ENCODE measurements around the gene FGGY. TPM values are rescaled to one million over a fixed set of nuclear protein-coding genes. Genes with fewer than 3 reads are reported as not detected.
A peak's percentile ranks its signal among the peaks of the same experiment; 100 is the strongest.
"Not testable (repeated sequence)": the region's sequence is repeated elsewhere in the genome, so short reads cannot be mapped to it uniquely, and the experiment has no call there.

FGGY gene
- total and polyA plus RNA-seq, 4 donors, result 5.3 to 25.1 (median 11.9) TPM

DNA sequence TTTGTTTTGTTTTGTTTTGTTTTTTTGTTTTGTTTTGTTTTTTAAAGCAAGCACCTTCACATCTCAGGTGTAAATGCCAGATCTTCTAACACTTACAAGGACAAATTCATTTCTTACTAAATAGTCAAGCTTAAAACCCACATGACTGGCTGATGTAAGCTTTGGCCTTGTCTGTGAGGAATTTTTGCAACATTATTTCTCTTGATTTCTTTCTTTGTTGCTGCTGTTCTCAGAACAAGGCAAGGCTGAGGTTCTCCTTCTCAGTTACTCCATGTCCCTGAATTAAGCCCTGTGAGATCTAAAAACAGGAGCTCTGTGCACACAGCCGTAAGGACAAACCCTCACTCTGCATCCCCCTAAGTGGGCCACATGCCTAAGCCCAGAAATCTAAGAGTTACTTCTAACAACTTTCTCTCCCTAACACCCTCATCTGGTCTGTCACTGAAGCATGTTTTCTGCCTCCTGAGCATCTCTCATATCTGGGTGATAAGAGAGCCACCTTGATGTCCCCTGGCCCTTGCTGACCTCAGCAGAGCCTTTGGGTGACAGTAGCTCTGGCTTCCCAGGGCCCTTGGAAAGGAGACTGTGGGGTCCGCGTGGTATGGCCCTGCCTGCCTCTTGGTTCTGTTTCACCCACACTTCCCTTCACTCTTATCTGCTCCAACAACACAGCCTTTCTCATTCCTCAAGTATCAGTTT lies 436.7 kb downstream of the FGGY start:
- ATAC-seq (ENCODE audit: low FRiP score), result peak; percentile 54

DNA sequence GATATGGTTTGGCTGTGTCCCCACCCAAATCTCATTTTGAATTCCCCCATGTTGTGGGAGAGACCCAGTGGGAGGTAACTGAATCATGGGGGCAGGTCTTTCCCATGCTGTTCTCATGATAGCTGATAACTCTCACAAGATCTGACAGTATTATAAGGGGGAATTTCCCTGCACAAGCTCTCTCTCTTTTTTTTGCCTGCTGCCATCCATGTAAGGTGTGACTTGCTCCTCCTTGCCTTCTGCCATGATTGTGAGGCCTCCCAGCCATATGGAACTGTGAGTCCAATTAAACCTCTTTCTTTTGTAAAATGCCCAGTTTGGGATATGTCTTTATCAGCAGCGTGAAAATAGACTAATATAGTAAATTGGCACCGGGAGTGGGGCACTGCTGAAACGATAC lies 439.0 kb downstream of the FGGY start:
- DNase-seq; ATAC-seq (ENCODE audit: low FRiP score); H3K4me1 ChIP-seq (ENCODE audit: control insufficient read depth in 1 of 2, insufficient read depth in 2 of 2, low read length in 2 of 2); intact Hi-C loops (cut with DNase I); H3K27me3 ChIP-seq (ENCODE audit: control insufficient read depth in 1 of 2, insufficient read depth in 2 of 2, low read length in 1 of 2); H3K9me3 ChIP-seq (ENCODE audit: control insufficient read depth, low read length); H3K27ac ChIP-seq (ENCODE audit: low read depth in 1 of 2, low read length in 2 of 2); H3K36me3 ChIP-seq (ENCODE audit: control insufficient read depth in 1 of 2, insufficient read depth in 2 of 2, low read length in 1 of 2); H3K4me3 ChIP-seq (ENCODE audit: low read length in 2 of 2): not testable (repeated sequence)
- 65 to 72% methylated on average over 3 of the region's 3 CpGs for WGBS, 2 donors

More for the DNA sequence above, 436.7 kb downstream of the FGGY start:
- Histone ChIP-seq H3K4me1 (ENCODE audit: control insufficient read depth in 1 of 2, insufficient read depth in 2 of 2, low read length in 2 of 2) (peaks cover 0 to 3% of the 10 kb centered on the region in 2 donors), H3K4me3 (ENCODE audit: low read length in 2 of 2) (no peak overlapping the region), H3K36me3 (ENCODE audit: control insufficient read depth in 1 of 2, insufficient read depth in 2 of 2, low read length in 1 of 2) (no peaks in the 10 kb centered on the region), H3K9me3 (ENCODE audit: control insufficient read depth, low read length) (no peaks in the 10 kb centered on the region), H3K27me3 (ENCODE audit: control insufficient read depth in 1 of 2, insufficient read depth in 2 of 2, low read length in 1 of 2) (no peaks in the 10 kb centered on the region), H3K27ac (ENCODE audit: low read depth in 1 of 2, low read length in 2 of 2) (peak overlapping the region in 1 of 2 donors; percentile 52)
- intact Hi-C loops (cut with DNase I), result no loop called here
- 43 to 46% methylated on average over 3 of the region's 3 CpGs for WGBS, 2 donors
- no peak for DNase-seq

DNA sequence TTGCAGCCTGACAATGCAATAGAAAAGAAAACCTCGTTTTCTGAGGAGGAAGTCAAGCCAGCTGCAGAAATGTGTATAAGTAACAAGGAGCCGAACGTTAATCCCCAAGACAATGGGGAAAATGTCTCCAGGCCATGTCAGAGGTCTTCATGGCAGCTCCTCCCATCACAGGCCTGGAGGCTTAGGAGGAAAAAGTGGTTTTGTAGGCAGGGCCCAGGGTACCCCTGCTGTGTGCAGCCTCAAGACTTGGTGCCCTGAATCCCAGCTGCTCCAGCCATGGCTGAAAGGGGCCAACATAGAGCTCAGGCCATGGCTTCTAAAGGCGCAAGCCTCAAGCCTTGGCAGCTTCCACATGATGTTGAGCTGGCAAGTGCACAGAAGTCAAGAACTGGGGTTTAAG lies 439.9 kb downstream of the FGGY start:
- intact Hi-C loops (cut with DNase I), result no loop called here
- DNase-seq (no peak), ATAC-seq (ENCODE audit: low FRiP score) (no peak)
- Histone ChIP-seq H3K36me3 (ENCODE audit: control insufficient read depth in 1 of 2, insufficient read depth in 2 of 2, low read length in 1 of 2) (no peaks in the 10 kb centered on the region), H3K9me3 (ENCODE audit: control insufficient read depth, low read length) (no peaks in the 10 kb centered on the region), H3K4me1 (ENCODE audit: control insufficient read depth in 1 of 2, insufficient read depth in 2 of 2, low read length in 2 of 2) (peaks cover 0 to 2% of the 10 kb centered on the region in 2 donors), H3K4me3 (ENCODE audit: low read length in 2 of 2) (no peak overlapping the region), H3K27ac (ENCODE audit: low read depth in 1 of 2, low read length in 2 of 2) (no peak overlapping the region), H3K27me3 (ENCODE audit: control insufficient read depth in 1 of 2, insufficient read depth in 2 of 2, low read length in 1 of 2) (no peaks in the 10 kb centered on the region)
- 97 to 99% methylated on average over 4 of the region's 4 CpGs for WGBS, 2 donors

DNA sequence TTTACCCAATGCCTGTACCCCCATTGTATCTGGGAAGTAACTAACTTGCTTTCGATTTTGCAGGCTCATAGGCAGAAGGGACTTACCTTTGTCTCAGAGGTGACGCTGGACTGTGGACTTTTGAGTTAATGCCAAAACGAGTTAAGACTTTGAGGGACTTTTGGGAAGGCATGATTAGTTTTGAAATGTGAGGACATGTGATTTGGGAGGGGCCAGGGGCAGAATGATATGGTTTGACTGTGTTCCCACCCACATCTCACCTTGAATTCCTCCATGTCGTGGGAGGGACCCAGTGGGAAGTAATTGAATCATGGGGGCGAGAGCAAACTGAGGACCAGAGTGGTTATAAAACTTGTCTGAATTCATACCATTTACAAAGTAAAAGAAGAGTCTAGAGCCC lies 440.7 kb downstream of the FGGY start:
- no peak overlapping the region for H3K27ac ChIP-seq (ENCODE audit: low read depth in 1 of 2, low read length in 2 of 2)
- 91 to 95% methylated on average over 5 of the region's 5 CpGs for WGBS, 2 donors
- H3K36me3 ChIP-seq (ENCODE audit: control insufficient read depth in 1 of 2, insufficient read depth in 2 of 2, low read length in 1 of 2), result no peaks in the 10 kb centered on the region
- peaks cover 0 to 4% of the 10 kb centered on the region in 2 donors for H3K4me1 ChIP-seq (ENCODE audit: control insufficient read depth in 1 of 2, insufficient read depth in 2 of 2, low read length in 2 of 2)
- H3K9me3 ChIP-seq (ENCODE audit: control insufficient read depth, low read length), result no peaks in the 10 kb centered on the region
- H3K4me3 ChIP-seq (ENCODE audit: low read length in 2 of 2), result no peak overlapping the region
- DNase-seq, result no peak
- no peak for ATAC-seq (ENCODE audit: low FRiP score)
- intact Hi-C loops (cut with DNase I), result no loop called here
- no peaks in the 10 kb centered on the region for H3K27me3 ChIP-seq (ENCODE audit: control insufficient read depth in 1 of 2, insufficient read depth in 2 of 2, low read length in 1 of 2)

DNA sequence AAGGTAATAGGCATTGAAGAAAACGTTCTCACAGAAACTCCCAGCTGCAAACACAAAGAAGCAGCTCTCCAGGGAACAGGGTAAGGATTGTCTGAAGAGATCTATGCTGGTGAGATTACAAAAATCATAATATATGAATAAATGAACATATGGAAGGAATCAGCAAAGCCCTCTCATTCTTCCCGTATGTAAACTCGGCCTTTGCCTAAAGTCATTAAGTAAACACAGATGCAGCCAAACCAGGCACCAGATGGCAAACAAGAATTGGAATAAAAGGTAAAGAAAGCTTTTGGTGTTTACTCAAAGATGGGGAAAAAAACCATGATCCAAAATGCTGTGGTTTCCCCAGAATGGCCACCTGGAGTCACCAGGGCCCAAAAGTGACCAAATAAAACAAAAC lies 441.3 kb downstream of the FGGY start:
- WGBS, 2 donors, result 35% methylated on average over 3 of the region's 3 CpGs
- no peak overlapping the region for H3K27ac ChIP-seq (ENCODE audit: low read depth in 1 of 2, low read length in 2 of 2)
- intact Hi-C loops (cut with DNase I), result no loop called here
- no peaks in the 10 kb centered on the region for H3K27me3 ChIP-seq (ENCODE audit: control insufficient read depth in 1 of 2, insufficient read depth in 2 of 2, low read length in 1 of 2)
- no peak for DNase-seq
- ATAC-seq (ENCODE audit: low FRiP score), result no peak
- H3K4me1 ChIP-seq (ENCODE audit: control insufficient read depth in 1 of 2, insufficient read depth in 2 of 2, low read length in 2 of 2), result peaks cover 0 to 5% of the 10 kb centered on the region in 2 donors
- H3K4me3 ChIP-seq (ENCODE audit: low read length in 2 of 2), result no peak overlapping the region
- no peaks in the 10 kb centered on the region for H3K9me3 ChIP-seq (ENCODE audit: control insufficient read depth, low read length)
- no peaks in the 10 kb centered on the region for H3K36me3 ChIP-seq (ENCODE audit: control insufficient read depth in 1 of 2, insufficient read depth in 2 of 2, low read length in 1 of 2)

DNA sequence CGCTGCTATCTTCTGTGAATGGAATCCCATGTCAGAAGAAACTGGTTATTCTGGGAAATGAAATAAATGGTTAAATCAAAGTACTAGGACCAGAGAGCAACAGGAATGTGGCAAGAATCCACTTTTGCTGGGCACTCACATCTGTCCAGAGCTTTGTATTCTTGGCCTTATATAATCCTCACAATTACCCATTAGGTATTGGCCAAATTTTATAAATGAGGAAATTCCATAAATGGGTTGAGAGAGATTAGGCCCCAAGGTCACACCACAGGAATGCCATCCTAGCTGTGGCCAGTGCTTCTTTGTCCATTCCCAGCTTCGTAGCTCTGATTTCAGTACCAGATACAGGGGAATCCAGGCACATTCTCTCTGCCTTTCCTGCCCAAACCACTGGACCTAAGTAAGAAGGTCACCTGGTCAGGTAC lies 441.7 kb downstream of the FGGY start:
- ATAC-seq (ENCODE audit: low FRiP score), result no peak
- 57 to 74% methylated on average over 2 of the region's 2 CpGs for WGBS, 2 donors
- Histone ChIP-seq H3K4me1 (ENCODE audit: control insufficient read depth in 1 of 2, insufficient read depth in 2 of 2, low read length in 2 of 2) (peaks cover 4 to 5% of the 10 kb centered on the region in 2 donors), H3K9me3 (ENCODE audit: control insufficient read depth, low read length) (no peaks in the 10 kb centered on the region), H3K36me3 (ENCODE audit: control insufficient read depth in 1 of 2, insufficient read depth in 2 of 2, low read length in 1 of 2) (no peaks in the 10 kb centered on the region), H3K27me3 (ENCODE audit: control insufficient read depth in 1 of 2, insufficient read depth in 2 of 2, low read length in 1 of 2) (no peaks in the 10 kb centered on the region), H3K27ac (ENCODE audit: low read depth in 1 of 2, low read length in 2 of 2) (peak overlapping the region in 1 of 2 donors; percentile 20), H3K4me3 (ENCODE audit: low read length in 2 of 2) (no peak overlapping the region)
- no peak for DNase-seq
- intact Hi-C loops (cut with DNase I), result no loop called here

DNA sequence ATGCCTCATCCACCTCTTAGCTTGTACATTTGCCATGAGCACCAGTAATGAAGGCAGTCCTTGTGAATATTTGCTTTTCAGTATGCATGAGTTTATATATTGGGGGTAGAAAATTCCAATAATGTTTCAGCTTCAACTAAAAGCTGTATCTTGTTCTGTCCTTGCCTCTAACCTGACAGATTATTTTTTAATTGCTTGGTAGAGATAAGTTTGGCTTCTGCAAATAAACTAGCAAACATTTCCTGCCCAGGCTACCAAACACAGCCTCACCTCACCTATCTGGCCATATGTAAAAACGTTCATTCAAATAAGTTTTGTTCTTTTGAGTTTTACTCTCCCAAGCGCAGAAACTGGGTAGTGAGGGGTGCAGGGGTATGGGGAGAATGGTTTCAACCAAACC lies 442.2 kb downstream of the FGGY start:
- Histone ChIP-seq H3K27me3 (ENCODE audit: control insufficient read depth in 1 of 2, insufficient read depth in 2 of 2, low read length in 1 of 2) (no peaks in the 10 kb centered on the region), H3K9me3 (ENCODE audit: control insufficient read depth, low read length) (no peaks in the 10 kb centered on the region), H3K4me1 (ENCODE audit: control insufficient read depth in 1 of 2, insufficient read depth in 2 of 2, low read length in 2 of 2) (peaks cover 5 to 8% of the 10 kb centered on the region in 2 donors), H3K36me3 (ENCODE audit: control insufficient read depth in 1 of 2, insufficient read depth in 2 of 2, low read length in 1 of 2) (no peaks in the 10 kb centered on the region), H3K4me3 (ENCODE audit: low read length in 2 of 2) (no peak overlapping the region), H3K27ac (ENCODE audit: low read depth in 1 of 2, low read length in 2 of 2) (no peak overlapping the region)
- DNase-seq (no peak), ATAC-seq (ENCODE audit: low FRiP score) (no peak)
- intact Hi-C loops (cut with DNase I), result no loop called here
- WGBS, 2 donors, result 90 to 93% methylated on average over 2 of the region's 2 CpGs

DNA sequence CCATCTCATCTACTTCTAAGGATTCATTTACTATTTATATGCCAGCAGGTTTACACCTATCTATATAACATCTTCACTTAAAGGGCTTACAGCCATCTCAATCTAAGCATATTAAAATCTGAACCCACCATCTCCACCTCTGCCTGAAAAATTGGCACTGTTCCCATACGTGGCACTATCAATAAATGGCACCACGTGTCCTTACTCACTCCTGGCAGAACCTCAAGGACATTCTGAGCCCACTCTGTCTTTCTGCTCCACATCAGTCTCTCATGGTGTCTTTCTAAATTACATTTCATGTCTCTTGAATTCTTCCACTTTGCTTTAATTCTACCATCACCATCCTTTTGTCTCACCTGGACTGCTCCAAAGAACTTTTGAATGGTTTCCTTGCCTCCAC lies 445.6 kb downstream of the FGGY start:
- H3K36me3 ChIP-seq (ENCODE audit: control insufficient read depth in 1 of 2, insufficient read depth in 2 of 2, low read length in 1 of 2), result no peaks in the 10 kb centered on the region
- H3K4me1 ChIP-seq (ENCODE audit: control insufficient read depth in 1 of 2, insufficient read depth in 2 of 2, low read length in 2 of 2), result peaks cover 5 to 8% of the 10 kb centered on the region in 2 donors
- 43 to 52% methylated on average over 2 of the region's 2 CpGs for WGBS, 2 donors
- H3K27me3 ChIP-seq (ENCODE audit: control insufficient read depth in 1 of 2, insufficient read depth in 2 of 2, low read length in 1 of 2), result no peaks in the 10 kb centered on the region
- ATAC-seq (ENCODE audit: low FRiP score) (no peak), DNase-seq (no peak)
- H3K4me3 ChIP-seq (ENCODE audit: low read length in 2 of 2), result no peak overlapping the region
- intact Hi-C loops (cut with DNase I), result no loop called here
- H3K27ac ChIP-seq (ENCODE audit: low read depth in 1 of 2, low read length in 2 of 2), result no peak overlapping the region
- H3K9me3 ChIP-seq (ENCODE audit: control insufficient read depth, low read length), result no peaks in the 10 kb centered on the region

DNA sequence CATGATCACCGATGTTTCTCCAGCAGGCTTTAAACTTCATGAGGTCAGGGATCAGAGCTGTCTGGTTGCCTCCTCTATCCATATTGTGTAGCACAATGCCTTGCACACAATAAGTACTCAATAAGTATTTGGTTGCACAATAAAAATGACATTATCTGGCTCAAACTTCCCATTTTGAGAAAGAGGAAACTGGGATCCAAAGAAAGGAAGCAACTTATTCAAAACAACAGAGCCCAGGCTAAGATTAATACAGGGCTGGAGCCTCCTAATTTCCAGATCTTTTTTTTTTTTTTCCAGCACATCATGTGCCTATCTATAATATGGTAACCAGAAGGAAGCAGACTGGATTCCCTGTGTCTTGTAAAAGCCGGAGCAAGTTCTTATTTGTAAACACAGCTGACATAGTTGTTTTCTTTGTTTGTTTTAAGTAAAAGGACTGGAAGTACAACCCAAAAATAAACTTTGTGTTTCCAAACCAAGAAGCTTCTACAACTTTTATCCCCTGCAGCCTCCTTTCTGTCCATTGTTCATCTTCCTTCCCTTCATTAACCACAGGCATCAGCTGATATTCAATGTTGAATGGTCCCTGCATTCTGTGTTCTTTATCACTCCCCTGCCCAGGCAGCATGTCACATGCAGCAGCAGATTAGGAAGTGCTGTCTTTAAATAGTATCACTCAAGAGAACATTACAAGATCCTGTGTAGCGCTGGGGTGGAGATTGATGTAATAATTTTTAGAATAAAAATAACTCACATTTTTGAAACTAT lies 446.6 kb downstream of the FGGY start:
- intact Hi-C loops (cut with DNase I), result no loop called here
- Histone ChIP-seq H3K9me3 (ENCODE audit: control insufficient read depth, low read length) (no peaks in the 10 kb centered on the region), H3K4me1 (ENCODE audit: control insufficient read depth in 1 of 2, insufficient read depth in 2 of 2, low read length in 2 of 2) (peaks cover 5 to 8% of the 10 kb centered on the region in 2 donors), H3K27ac (ENCODE audit: low read depth in 1 of 2, low read length in 2 of 2) (no peak overlapping the region), H3K36me3 (ENCODE audit: control insufficient read depth in 1 of 2, insufficient read depth in 2 of 2, low read length in 1 of 2) (no peaks in the 10 kb centered on the region), H3K4me3 (ENCODE audit: low read length in 2 of 2) (no peak overlapping the region), H3K27me3 (ENCODE audit: control insufficient read depth in 1 of 2, insufficient read depth in 2 of 2, low read length in 1 of 2) (no peaks in the 10 kb centered on the region)
- peak; percentile 74 for ATAC-seq (ENCODE audit: low FRiP score)
- 52 to 56% methylated on average over 3 of the region's 3 CpGs for WGBS, 2 donors
- peak in 1 of 2 donors; percentile 53 for DNase-seq
